A549 (cell line): ENCODE results near the gene RAB6D. TPM values are rescaled to one million over a fixed set of nuclear protein-coding genes. Genes with fewer than 3 reads are reported as not detected.
"Not testable (repeated sequence)": the region's sequence is repeated elsewhere in the genome, so short reads cannot be mapped to it uniquely, and the experiment has no call there.

Experiments used
- ATAC-seq, 2 experiments: fragments of 200-7000 bp in 1 of 2; fragments of >200 bp in 1 of 2; cut with Nextera tagmentation in 1 of 2; cut with Tn5 transposase in 1 of 2; 3 replicates each; pipeline versions ENCODE4 v1.8.0 to v1.9.1; 2018 to 2020; ENCODE audit warnings: mild to moderate bottlenecking in 1 of 2, moderate library complexity in 1 of 2
- CTCF ChIA-PET: fragments of 300-600 bp; sonication (Branson Sonifier 250); formaldehyde crosslinking; extraction: SDS; loops from one replicate; lab custom pipeline; 2021; ENCODE audit warnings: antibody characterized with exemption, inconsistent platforms; lab: Yijun Ruan, JAX
- POLR2A ChIA-PET: fragments of 350-600 bp; formaldehyde crosslinking; extraction: SDS; loops from one replicate; lab custom pipeline; 2021; ENCODE audit warnings: antibody characterized with exemption, inconsistent platforms; lab: Yijun Ruan, JAX
- DNase-seq, 2 experiments: peaks; one replicate each; pipeline versions ENCODE4 v3.0.0 to v3.0.0-alpha.2; 2011 to 2016; ENCODE audit warnings: low read depth in 1 of 2, low spot score in 1 of 2
- FAIRE-seq: peaks from 2 replicates; lab custom pipeline; 2011; peaks lifted over from hg19 to GRCh38; lab: Jason Lieb, UNC
- H3K27ac ChIP-seq, 2 experiments: fragments of >200 bp; sonication (Bioruptor Twin); formaldehyde crosslinking; 3 replicates each; pipeline ENCODE4 v1.5.1; 2016 to 2017
- H3K4me1 ChIP-seq: fragments of >200 bp; sonication (Bioruptor Twin); formaldehyde crosslinking; 3 replicates; pipeline ENCODE4 v1.6.1; 2016
- H3K4me2 ChIP-seq: fragments of >200 bp; sonication (Bioruptor Twin); formaldehyde crosslinking; 3 replicates; pipeline ENCODE4 v1.6.1; 2016
- H3K4me3 ChIP-seq: fragments of >200 bp; sonication (Bioruptor Twin); formaldehyde crosslinking; 3 replicates; pipeline ENCODE4 v1.5.1; 2016
- H3K9me3 ChIP-seq: fragments of >200 bp; sonication (Bioruptor Twin); formaldehyde crosslinking; 3 replicates; pipeline ENCODE4 v1.6.1; 2016
- ATOH8 ChIP-seq: fragments of 250-450 bp; sonication (Bioruptor Pico); IDR thresholded peaks from 2 replicates; pipeline ENCODE4 v1.5.0; 2020; ENCODE audit warnings: low read depth, mild to moderate bottlenecking, moderate library complexity
- BHLHE40 ChIP-seq: IDR thresholded peaks from 2 replicates; pipeline ENCODE4 v1.6.1; 2012; ENCODE audit warnings: low read depth, low read length, inconsistent platforms
- CEBPB ChIP-seq, 2 experiments: fragments of >200 bp in 1 of 2; sonication (Bioruptor Twin) in 1 of 2; formaldehyde crosslinking in 1 of 2; IDR thresholded peaks; 2 replicates each; pipeline ENCODE4 v1.6.1; 2012 to 2016
- CHD2 ChIP-seq: fragments of 150-350 bp; IDR thresholded peaks from 2 replicates; pipeline ENCODE4 v1.6.1; 2014; ENCODE audit warnings: low read length; ENCODE audit not compliant: partially characterized antibody
- GATA3 ChIP-seq: IDR thresholded peaks from 2 replicates; pipeline ENCODE4 v1.6.1; 2012; ENCODE audit warnings: borderline replicate concordance
- HEYL ChIP-seq: fragments of 250-450 bp; sonication (Bioruptor Pico); IDR thresholded peaks from 2 replicates; pipeline ENCODE4 v1.8.0; 2021; ENCODE audit warnings: mild to moderate bottlenecking, moderate library complexity
- HOXA7 ChIP-seq: fragments of 250-450 bp; sonication (Bioruptor Pico); IDR thresholded peaks from 2 replicates; pipeline ENCODE4 v1.5.0; 2020; ENCODE audit warnings: mild to moderate bottlenecking, moderate library complexity
- JUNB ChIP-seq: fragments of >200 bp; sonication (Bioruptor Twin); formaldehyde crosslinking; IDR thresholded peaks from 2 replicates; pipeline ENCODE4 v1.6.1; 2016
- MAFK ChIP-seq: fragments of 450-650 bp; IDR thresholded peaks from 2 replicates; pipeline ENCODE4 v1.6.1; 2014; ENCODE audit not compliant: partially characterized antibody
- MYC ChIP-seq: IDR thresholded peaks from 2 replicates; pipeline ENCODE4 v1.6.1; 2012; ENCODE audit warnings: mild to moderate bottlenecking, inconsistent platforms, low read length, improper control_type of control experiment, borderline replicate concordance
- SREBF2 ChIP-seq: fragments of 450-650 bp; IDR thresholded peaks from 2 replicates; pipeline ENCODE4 v1.6.1; 2014; ENCODE audit warnings: mild to moderate bottlenecking, moderate library complexity
- TFCP2L1 ChIP-seq: fragments of 250-450 bp; sonication (Bioruptor Pico); IDR thresholded peaks from 2 replicates; pipeline ENCODE4 v1.5.0; 2021; ENCODE audit warnings: mild to moderate bottlenecking
- USF2 ChIP-seq: fragments of 450-650 bp; IDR thresholded peaks from 2 replicates; pipeline ENCODE4 v1.6.1; 2014; ENCODE audit warnings: antibody characterized with exemption
- WGBS: methylation state at CpG from one replicate; pipeline ENCODE4 v1.1.6; 2017; ENCODE audit errors: missing lambda C conversion rate; 5-methylcytosine and 5-hydroxymethylcytosine counted together
- polyA plus RNA-seq, 4 experiments: library from polyadenylated mRNA; depleted of rRNA in 3 of 4; stranded (reverse); fragments of >200 nt; fragmentation: RNase III in 1 of 4; extraction: RNeasy Plus Mini Kit Qiagen cat#74134 plus additional on column Dnase treatment in 1 of 4; gene quantifications; 2 replicates in 3 of 4; 3 replicates in 1 of 4; pipeline ENCODE4 v1.2.3, GENCODE V29; 2011 to 2017

Gene RAB6D
- polyA plus RNA-seq, 2 of the 4 experiments (the other 2 are of a cell fraction): 0.04 to 0.05 TPM

- ChIA-PET CTCF (no interaction called here), POLR2A (no interaction called here)
- 49% methylated on average over 6 of the region's 6 CpGs for WGBS
- TF ChIP-seq MAFK (peak; percentile 18), USF2 (no peak)
- Histone ChIP-seq H3K4me1 (no peaks in the 10 kb centered on the region), H3K4me3 (no peak overlapping the region), H3K9me3 (no peaks in the 10 kb centered on the region), H3K27ac (no peak overlapping the region), H3K4me2 (no peak overlapping the region)
- no peak for DNase-seq
- ATAC-seq: no peak
- FAIRE-seq: no peak
Measured at GRCh38 chr2:131402320-131403039, 38.5 kb upstream of the RAB6D start.

GRCh38 chr2:131400849-131401248 is 36.9 kb upstream of the RAB6D start:
- WGBS: 37% methylated on average over 4 of the region's 4 CpGs
- ChIA-PET POLR2A (no interaction called here), CTCF (no interaction called here)
- H3K4me2 ChIP-seq: no peak overlapping the region
- H3K27ac ChIP-seq: no peak overlapping the region
- H3K9me3 ChIP-seq: no peaks in the 10 kb centered on the region
- DNase-seq (no peak), ATAC-seq (no peak), FAIRE-seq (no peak)
- no peak overlapping the region for H3K4me3 ChIP-seq
- no peak for TF ChIP-seq SREBF2
- no peak for TF ChIP-seq JUNB
- no peak for TF ChIP-seq HOXA7
- no peak for TF ChIP-seq ATOH8
- no peaks in the 10 kb centered on the region for H3K4me1 ChIP-seq

- ATAC-seq: 0 out of 6 replicates have a peak, but pooled peaks of 1 of the 2 experiments have one; percentile 17
- H3K4me2 ChIP-seq, POLR2A ChIA-PET, DNase-seq, H3K9me3 ChIP-seq, CTCF ChIA-PET, H3K27ac ChIP-seq, H3K4me1 ChIP-seq, FAIRE-seq, H3K4me3 ChIP-seq: not testable (repeated sequence)
- 73% methylated on average over 4 of the region's 4 CpGs for WGBS
Measured at GRCh38 chr2:131400441-131400840, 36.5 kb upstream of the RAB6D start.

GRCh38 chr2:131396209-131396608 is 32.2 kb upstream of the RAB6D start:
- H3K9me3 ChIP-seq, H3K4me2 ChIP-seq, DNase-seq, H3K4me3 ChIP-seq, ATAC-seq, H3K27ac ChIP-seq, CTCF ChIA-PET, H3K4me1 ChIP-seq, POLR2A ChIA-PET, FAIRE-seq: not testable (repeated sequence)
- WGBS: 8% methylated on average over 1 of the region's 1 CpG

- POLR2A ChIA-PET, FAIRE-seq, DNase-seq, H3K4me1 ChIP-seq, H3K4me3 ChIP-seq, H3K27ac ChIP-seq, H3K9me3 ChIP-seq, H3K4me2 ChIP-seq, CTCF ChIA-PET: not testable (repeated sequence)
- 74% methylated on average over 17 of the region's 29 CpGs for WGBS
- peak in 1 of 2 experiments; percentile 11; a peak in 1 of 6 replicates for ATAC-seq
Measured at GRCh38 chr2:131395024-131395645, 31.2 kb upstream of the RAB6D start.

GRCh38 chr2:131394147-131394931 is 30.4 kb upstream of the RAB6D start:
- H3K4me3 ChIP-seq: no peak overlapping the region
- FAIRE-seq (no peak), ATAC-seq (peak; percentile 26 to 65; a peak in 3 of 6 replicates), DNase-seq (no peak)
- no peak overlapping the region for H3K4me2 ChIP-seq
- H3K4me1 ChIP-seq: no peaks in the 10 kb centered on the region
- ChIA-PET CTCF (no interaction called here), POLR2A (no interaction called here)
- H3K27ac ChIP-seq: no peak overlapping the region
- no peaks in the 10 kb centered on the region for H3K9me3 ChIP-seq
- 54% methylated on average over 35 of the region's 45 CpGs for WGBS
- TF ChIP-seq TFCP2L1 (CRISPR knock-in tag): no peak
- TF ChIP-seq MYC: no peak
- no peak for TF ChIP-seq HEYL (CRISPR knock-in tag)
- no peak for TF ChIP-seq CEBPB (IDR thresholded peaks at IDR 0.05)
- TF ChIP-seq BHLHE40: no peak
- no peak for TF ChIP-seq GATA3
- TF ChIP-seq CHD2: no peak
- TF ChIP-seq ATOH8: no peak

- H3K9me3 ChIP-seq, DNase-seq, H3K4me3 ChIP-seq, FAIRE-seq, CTCF ChIA-PET, H3K4me1 ChIP-seq, ATAC-seq, H3K27ac ChIP-seq, POLR2A ChIA-PET, H3K4me2 ChIP-seq: not testable (repeated sequence)
- WGBS: 26% methylated on average over 8 of the region's 9 CpGs
Measured at GRCh38 chr2:131391953-131392352, 28.0 kb upstream of the RAB6D start.
